ENCODE data around the gene TLR4.

TLR4 gene

GRCh38 chr9:117718085-117718484 is 13.9 kb downstream of the TLR4 start:
- Histone ChIP-seq H3K9me3 (ENCODE audit: insufficient read depth, low read length) (no peaks in the 10 kb centered on the region), H3K36me3 (replicated peaks; ENCODE audit: low read depth, low read length) (no peaks in the 10 kb centered on the region), H3K79me2 (ENCODE audit: low read length) (no peaks in the 10 kb centered on the region), H3K4me1 (ENCODE audit: low read length) (peaks cover 32% of the 10 kb centered on the region), H3K27me3 (ENCODE audit: low read depth, low read length) (peaks cover 26% of the 10 kb centered on the region), H3K9ac (ENCODE audit: low read length) (peak overlapping the region; percentile 39; the same call in 1 of the 2 replicates), H2AFZ (ENCODE audit: low read depth, low read length) (0 out of 2 replicates have a peak overlapping the region, but pooled peaks have one; percentile 27), H3K4me3 (ENCODE audit: low read length) (peak overlapping the region; percentile 64), H3K4me2 (ENCODE audit: low read length) (peak overlapping the region; percentile 85), H3K27ac (ENCODE audit: low read length) (0 out of 2 replicates have a peak overlapping the region, but pooled peaks have one; percentile 3), H4K20me1 (ENCODE audit: insufficient read depth, low read length) (no peaks in the 10 kb centered on the region)
- TF ChIP-seq CTCF (IDR thresholded peaks at IDR 0.05; ENCODE audit: low read depth, low read length), result no peak
- TF ChIP-seq EZH2phosphoT487 (IDR thresholded peaks at IDR 0.05; ENCODE audit: low read depth), result no peak

GRCh38 chr9:117718701-117719100 is 14.5 kb downstream of the TLR4 start:
- Histone ChIP-seq H3K27ac (ENCODE audit: low read length) (peak overlapping the region; percentile 3; the same call in 1 of the 2 replicates), H2AFZ (ENCODE audit: low read depth, low read length) (0 out of 2 replicates have a peak overlapping the region, but pooled peaks have one; percentile 27), H3K4me3 (ENCODE audit: low read length) (peak overlapping the region; percentile 64), H3K36me3 (replicated peaks; ENCODE audit: low read depth, low read length) (no peaks in the 10 kb centered on the region), H4K20me1 (ENCODE audit: insufficient read depth, low read length) (no peaks in the 10 kb centered on the region), H3K27me3 (ENCODE audit: low read depth, low read length) (peaks cover 19% of the 10 kb centered on the region; the same call in 1 of the 2 replicates), H3K4me1 (ENCODE audit: low read length) (peaks cover 35% of the 10 kb centered on the region), H3K79me2 (ENCODE audit: low read length) (no peaks in the 10 kb centered on the region), H3K9ac (ENCODE audit: low read length) (peak overlapping the region; percentile 39; the same call in 1 of the 2 replicates), H3K9me3 (ENCODE audit: insufficient read depth, low read length) (no peaks in the 10 kb centered on the region), H3K4me2 (ENCODE audit: low read length) (peak overlapping the region; percentile 85)
- TF ChIP-seq CTCF (IDR thresholded peaks at IDR 0.05; ENCODE audit: low read depth, low read length), result no peak
- no peak for TF ChIP-seq EZH2phosphoT487 (IDR thresholded peaks at IDR 0.05; ENCODE audit: low read depth)

GRCh38 chr9:117719161-117719920 is 15.1 kb downstream of the TLR4 start:
- Histone ChIP-seq H3K4me3 (ENCODE audit: low read length) (no peak overlapping the region), H4K20me1 (ENCODE audit: insufficient read depth, low read length) (no peaks in the 10 kb centered on the region)

More at GRCh38 chr9:117719161-117719920, 15.1 kb downstream of the TLR4 start:
- TF ChIP-seq CTCF (IDR thresholded peaks at IDR 0.05; ENCODE audit: low read depth, low read length) (no peak), EZH2phosphoT487 (IDR thresholded peaks at IDR 0.05; ENCODE audit: low read depth) (no peak)
- Histone ChIP-seq H2AFZ (ENCODE audit: low read depth, low read length) (no peak overlapping the region), H3K4me1 (ENCODE audit: low read length) (peaks cover 42% of the 10 kb centered on the region), H3K36me3 (replicated peaks; ENCODE audit: low read depth, low read length) (no peaks in the 10 kb centered on the region), H3K9me3 (ENCODE audit: insufficient read depth, low read length) (no peaks in the 10 kb centered on the region), H3K4me2 (ENCODE audit: low read length) (peak overlapping the region; percentile 85; the same call in 1 of the 2 replicates), H3K79me2 (ENCODE audit: low read length) (no peaks in the 10 kb centered on the region), H3K9ac (ENCODE audit: low read length) (no peak overlapping the region), H3K27me3 (ENCODE audit: low read depth, low read length) (peaks cover 18% of the 10 kb centered on the region; the same call in 1 of the 2 replicates), H3K27ac (ENCODE audit: low read length) (no peak overlapping the region)

Measured in OCI-LY3 (cell line).